NK-92 (cell line): Measurements from ENCODE around the gene HCST.
"Not testable (repeated sequence)": the region's sequence is repeated elsewhere in the genome, so short reads cannot be mapped to it uniquely, and the experiment has no call there.

Source experiments
- DNase-seq: peaks from one replicate; lab custom pipeline; 2025; ENCODE audit not compliant: unreplicated experiment; lab: John Stamatoyannopoulos, UW

The HCST gene

DNA sequence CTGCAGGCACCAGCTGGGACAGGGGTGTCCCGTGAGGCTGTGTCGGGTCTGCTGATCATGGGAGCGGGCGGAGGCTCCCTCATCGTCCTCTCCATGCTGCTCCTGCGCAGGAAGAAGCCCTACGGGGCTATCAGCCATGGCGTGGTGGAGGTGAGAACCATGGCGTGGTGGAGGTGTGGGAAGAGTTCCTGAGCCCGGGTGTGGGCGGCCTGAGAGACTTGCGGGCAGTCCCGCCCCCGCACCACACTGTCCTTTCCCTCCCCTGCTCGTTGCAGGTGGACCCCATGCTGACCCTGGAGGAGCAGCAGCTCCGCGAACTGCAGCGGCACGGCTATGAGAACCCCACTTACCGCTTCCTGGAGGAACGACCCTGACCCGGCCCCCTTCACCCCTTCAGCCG lies 23.3 kb upstream of the HCST start:
- no peak for DNase-seq

DNA sequence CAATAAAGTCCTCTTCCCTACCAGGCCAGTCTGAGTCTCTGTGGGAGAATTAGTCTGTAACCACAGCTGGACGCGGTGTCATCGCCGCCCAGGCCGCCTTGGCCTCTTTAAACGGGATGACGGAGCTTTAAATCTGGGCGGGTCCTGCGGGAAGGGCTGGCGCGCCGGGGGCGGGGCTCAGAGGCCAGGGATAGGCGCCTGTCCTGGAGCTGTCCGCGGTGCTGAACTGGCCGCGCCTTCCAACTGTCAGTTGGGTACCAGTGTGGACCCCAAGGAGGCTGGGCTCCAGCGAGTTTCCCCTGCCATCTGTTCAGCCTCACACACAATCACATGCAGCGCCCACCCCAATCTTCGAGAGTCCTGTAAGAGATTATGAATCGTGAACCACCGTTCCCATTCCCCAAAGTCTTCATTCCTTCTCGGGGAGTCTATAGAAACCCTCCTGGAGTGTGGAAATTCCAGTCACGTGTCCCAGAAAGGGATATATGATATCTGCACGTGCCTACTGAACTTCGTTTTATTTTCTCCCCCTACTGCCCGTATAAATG lies 22.5 kb upstream of the HCST start:
- DNase-seq, result no peak

- DNase-seq, result no peak
These were observed 20.1 kb upstream of the HCST start for GRCh38 chr19:35882114-35882832.

- DNase-seq, result no peak
These were observed 18.4 kb upstream of the HCST start for GRCh38 chr19:35883882-35884281.

DNA sequence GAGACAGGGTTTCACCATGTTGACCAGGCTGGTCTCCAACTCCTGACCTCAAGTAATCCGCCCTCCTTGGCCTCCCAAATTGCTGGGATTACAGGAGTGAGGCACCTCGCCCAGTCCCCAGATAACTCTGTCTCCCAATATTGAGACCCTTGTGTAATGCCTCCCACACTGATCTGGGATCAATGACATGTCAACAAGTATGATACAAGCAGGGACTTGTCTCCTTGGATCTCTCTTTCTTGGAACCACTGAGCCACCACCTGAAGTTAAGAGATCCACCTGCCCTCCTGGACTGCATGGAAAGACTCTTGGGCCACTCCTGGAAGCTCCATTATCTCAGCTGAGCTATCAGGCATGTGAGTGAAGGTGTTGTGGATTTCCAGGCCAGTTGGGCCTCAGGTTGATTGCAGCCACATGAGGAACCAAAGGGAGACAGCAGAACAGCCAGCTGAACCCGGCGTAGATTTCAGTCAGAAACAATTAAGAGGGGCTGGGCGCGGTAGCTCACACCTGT lies 17.0 kb upstream of the HCST start:
- no peak for DNase-seq

- DNase-seq, result no peak
These were observed 16.4 kb upstream of the HCST start for GRCh38 chr19:35885904-35886303.

GRCh38 chr19:35887197-35887596 lies 15.1 kb upstream of the HCST start:
- DNase-seq, result no peak

DNA sequence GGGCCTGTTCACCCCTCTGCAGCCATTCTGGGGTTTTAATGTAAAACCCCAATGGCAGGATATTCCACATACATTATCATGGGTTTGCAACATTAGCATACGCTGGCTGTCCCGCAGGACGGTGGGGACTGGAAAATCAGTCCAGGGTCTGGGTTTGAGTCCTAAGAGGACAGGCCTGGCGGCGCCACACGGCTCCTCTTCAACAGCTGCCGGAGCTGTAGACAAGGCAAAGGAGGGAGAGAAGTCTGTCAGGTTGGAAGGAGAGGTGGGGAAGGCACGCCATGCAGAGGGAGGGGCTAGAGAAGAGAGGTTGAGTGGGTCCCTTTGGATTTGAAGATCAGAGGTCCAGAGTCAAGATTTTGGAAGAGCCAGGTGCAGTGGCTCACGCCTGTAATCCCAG lies 13.9 kb upstream of the HCST start:
- DNase-seq, result no peak

DNA sequence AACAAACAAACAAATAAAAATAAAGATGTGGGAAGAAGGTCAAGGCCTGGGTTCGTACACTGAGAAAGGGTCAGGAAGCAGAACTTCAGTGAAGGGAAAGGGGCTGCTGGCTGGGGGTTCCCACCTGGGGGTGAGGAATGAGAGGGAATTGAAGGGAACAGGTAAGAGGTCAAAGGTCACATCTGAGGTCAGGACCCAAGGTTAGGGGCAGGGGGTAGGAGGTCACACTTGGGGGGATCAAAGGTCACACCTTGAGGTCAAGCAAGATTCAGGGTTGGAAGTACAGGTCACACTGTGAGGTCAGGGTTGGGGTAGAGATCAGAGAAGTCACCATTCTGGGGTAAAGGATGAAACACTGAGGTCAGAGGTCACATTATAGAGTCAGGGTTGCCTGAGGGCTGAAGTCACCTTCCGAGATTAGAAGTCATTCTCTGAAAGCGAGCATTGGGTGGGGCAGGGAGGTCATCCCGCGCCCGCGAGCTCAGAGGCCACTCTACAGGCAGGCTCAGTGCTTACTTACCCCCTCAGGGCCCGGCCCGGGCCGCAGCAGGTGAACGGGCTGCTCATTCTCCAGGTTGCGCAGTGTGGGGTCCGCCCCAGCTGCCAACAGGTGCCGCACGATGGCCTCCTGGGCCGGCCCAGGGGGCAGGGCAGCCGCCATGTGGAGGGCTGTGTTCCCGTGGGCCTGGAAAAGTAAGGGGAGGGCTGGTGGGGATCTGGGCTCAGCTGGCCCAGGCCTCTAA lies 12.8 kb upstream of the HCST start:
- no peak for DNase-seq

DNA sequence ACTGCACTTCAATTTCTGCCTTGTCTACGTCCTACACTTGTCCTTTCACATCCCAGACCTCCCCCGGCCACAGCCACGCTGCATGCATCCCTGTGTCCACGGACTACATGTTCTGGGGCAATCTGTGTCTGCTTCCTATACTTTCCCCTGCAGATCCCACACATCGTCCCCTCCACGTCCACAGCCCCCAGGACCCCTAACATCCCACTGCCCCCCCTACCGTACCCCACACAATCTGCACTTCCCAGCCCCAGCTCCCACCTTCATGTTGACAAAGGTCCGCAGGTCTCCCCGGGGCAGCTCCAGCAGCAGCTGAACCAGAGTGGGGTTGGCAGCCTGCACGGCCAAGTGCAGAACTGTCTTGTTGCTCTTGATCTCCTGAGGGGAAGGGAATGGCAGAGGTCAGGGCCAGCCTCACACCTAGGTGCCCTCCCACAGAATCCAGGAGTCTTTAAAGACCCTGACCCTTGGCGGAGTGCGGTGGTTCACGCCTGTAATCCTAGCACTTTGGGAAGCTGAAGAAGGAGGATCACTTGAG lies 12.1 kb upstream of the HCST start:
- no peak for DNase-seq

GRCh38 chr19:35891819-35892218 lies 10.5 kb upstream of the HCST start:
- not testable (repeated sequence) for DNase-seq

DNA sequence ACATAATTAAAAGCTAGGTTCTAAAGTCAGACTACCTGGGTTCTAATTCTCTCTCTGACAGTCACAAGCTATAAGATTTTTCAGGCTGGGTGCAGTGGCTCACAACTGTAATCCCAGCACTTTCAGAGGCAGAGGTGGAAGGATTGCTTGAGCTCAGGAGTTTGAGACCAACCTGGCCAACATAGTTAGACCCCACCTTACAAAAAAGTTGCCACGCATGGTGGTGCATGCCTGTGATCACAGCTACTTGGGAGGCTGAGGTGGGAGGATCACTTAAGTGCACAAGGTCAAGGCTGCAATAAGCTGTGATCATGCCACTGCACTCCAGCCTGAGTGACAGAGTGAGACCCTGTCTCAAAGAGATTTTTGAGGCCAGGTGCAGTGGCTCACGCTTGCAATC lies 8.0 kb upstream of the HCST start:
- no peak for DNase-seq

DNA sequence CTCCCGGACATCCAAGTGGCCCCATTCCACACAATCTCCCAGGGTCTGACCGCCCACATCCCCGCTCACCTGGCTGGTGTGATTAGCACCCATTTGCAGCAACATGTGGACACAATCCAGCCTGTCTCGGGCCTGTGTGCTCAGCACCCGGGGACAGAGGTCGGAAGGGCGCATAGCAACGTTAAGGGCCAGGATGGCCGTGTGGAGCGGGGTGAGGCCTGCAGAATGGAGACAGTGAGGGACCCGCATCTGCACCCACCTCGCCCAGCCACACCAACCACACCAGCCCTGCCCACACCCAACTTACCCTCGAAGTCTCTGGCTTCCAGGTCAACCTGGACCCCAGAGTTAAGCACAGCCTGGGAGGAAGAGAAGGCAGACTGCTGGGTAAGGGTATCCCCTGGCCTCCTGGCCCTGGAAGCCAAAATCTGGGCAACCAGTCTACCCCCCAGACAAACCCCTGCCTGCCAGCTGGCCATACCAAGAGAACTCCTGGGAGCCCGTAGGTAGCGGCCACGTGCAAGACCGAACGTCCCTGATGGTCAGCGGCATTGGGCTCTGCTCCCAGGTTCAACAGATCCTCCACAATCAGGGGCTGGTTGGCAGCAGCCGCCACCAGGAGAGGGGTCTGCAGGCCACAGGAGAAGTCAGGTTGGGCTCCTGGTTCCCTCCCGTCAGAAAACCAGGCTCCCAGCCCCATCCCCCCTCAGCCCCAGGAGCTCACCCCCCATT lies 6.3 kb upstream of the HCST start:
- DNase-seq, result no peak

GRCh38 chr19:35896643-35897040 lies 5.7 kb upstream of the HCST start:
- no peak for DNase-seq

DNA sequence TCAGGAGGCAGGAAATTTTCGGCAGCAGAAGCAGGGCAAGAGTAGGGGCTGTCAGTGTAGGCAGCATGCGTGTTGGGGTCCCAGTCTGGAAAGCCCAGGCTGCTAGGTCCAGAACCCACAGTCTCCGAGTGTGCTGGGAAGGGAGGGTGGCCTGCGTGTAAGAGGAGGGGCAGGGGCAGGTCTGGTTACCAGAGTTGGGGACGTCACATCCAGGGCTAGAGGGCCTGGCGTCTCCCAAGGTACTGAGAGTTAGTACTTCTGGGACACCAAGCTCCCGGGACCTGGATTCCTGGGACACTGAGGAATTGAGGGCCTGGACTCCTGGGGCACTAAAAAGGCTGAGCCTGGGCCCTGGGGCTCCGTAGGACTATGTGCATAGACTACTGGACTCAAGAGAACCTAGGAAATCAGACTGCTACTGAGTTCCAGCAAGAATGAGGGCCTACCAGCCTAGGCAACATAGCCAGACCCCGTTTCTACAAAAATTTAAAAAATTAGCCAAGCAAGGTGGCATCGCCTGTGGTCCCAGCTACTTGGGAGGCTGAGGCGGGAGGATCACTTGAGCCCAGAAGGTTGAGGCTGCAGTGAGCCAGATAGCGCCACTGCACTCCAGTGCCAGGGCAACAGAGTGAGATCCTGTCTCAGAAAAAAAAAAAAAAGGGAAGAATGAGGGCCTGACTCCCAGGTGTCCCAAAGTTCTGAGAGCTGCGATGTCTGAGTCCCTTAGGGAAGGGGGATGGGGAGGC lies 4.5 kb upstream of the HCST start:
- DNase-seq, result no peak

GRCh38 chr19:35898499-35898809 lies 3.9 kb upstream of the HCST start:
- DNase-seq, result no peak

DNA sequence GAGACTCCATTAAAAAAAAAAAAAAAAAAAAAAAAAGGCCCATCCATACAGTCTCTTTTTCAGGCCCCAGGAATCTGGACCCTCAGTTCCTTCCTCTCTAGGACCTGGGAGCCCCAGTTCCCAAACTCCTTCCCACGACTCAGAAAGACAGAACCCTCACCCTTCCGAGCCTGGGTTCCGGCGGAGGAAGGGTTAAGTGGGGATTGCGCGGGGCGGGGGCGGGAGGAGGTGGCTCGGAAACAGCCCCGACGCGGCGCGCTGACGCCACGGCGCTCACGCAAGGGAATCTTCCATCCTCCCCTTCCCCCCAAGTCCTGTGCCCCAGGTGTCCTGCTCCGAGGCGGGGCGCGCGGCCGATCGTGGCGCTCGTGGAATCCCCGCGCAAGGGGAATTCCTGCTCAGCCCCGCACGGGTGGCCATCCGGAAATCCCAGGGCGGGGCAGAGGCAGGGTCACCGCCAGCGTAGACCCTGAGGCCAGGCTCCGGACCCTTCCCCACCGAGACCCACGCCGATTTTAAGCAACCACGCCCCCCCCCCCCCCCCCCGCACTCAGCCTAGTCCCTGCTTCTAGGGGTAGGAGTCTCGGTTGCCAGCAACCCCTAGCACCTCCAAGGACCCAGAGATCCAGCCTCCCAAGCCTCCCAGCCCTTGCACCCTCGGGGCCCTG lies 2.6 kb upstream of the HCST start:
- DNase-seq, result no peak

DNA sequence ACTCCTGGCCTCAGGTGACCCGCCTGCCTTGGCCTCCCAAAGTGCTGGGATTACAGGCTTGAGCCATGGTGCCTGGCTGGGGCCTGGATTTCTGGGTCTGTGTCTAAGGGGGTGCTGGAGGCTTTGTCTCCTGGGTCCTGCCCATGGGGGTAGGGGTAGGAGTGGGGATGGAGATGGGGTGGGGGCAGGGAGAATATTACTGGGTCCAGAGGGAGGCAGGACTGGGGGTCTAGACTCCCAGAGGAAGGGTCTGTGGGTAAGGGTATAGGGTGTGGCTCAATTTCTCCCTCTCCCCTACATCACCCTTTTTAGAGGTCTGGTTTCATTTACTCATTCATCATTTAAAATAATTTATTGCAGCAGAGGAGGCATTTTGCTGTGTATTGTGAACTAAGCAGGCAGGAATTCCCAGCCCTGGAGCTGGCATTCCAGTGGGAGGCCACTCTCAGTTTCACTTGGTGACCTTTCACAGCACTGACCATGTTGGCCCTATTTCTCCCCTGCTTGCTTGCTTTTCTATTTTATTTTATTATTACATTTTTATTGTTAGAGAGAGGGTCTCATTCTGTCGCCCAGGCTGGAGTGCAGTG lies 1.2 kb upstream of the HCST start:
- no peak for DNase-seq

GRCh38 chr19:35902870-35903475 lies 644 bp downstream of the HCST start:
- no peak for DNase-seq
